Uterus (tissue), 2 donors: ENCODE results near the gene ENTPD7.

Experiments used
- CTCF ChIP-seq, 4 experiments: fragments of 200-600 bp in 2 of 4; fragments of 450-650 bp in 2 of 4; sonication (generic) in 2 of 4; IDR thresholded peaks; one replicate each; pipeline ENCODE4 v1.5.1; 2016 to 2019; ENCODE audit warnings: antibody characterized with exemption in 4 of 4, mild to moderate bottlenecking in 2 of 4, moderate library complexity in 1 of 4
- POLR2A ChIP-seq, 2 donors: fragments of 450-650 bp; IDR thresholded peaks; one replicate each; pipeline ENCODE4 v1.6.1; 2016; ENCODE audit warnings: antibody characterized with exemption in 2 of 2, mild to moderate bottlenecking in 1 of 2, moderate library complexity in 1 of 2

GRCh38 chr10:99695761-99696160 is 36.5 kb downstream of the ENTPD7 start:
- TF ChIP-seq POLR2A (IDR thresholded peaks at IDR 0.05) (no peak), CTCF (IDR thresholded peaks at IDR 0.05) (no peak)
